Endothelial cell of umbilical vein (primary cell): ENCODE results near the gene RNF227. TPM values are rescaled to one million over a fixed set of nuclear protein-coding genes. Genes with fewer than 3 reads are reported as not detected.
"Not testable (repeated sequence)": the region's sequence is repeated elsewhere in the genome, so short reads cannot be mapped to it uniquely, and the experiment has no call there.

Experiments
- BruUV-seq: library from RNA; stranded (reverse); fragments of 400-500 nt; replicated peaks from 2 replicates; lab custom pipeline; 2021; lab: Mats Ljungman, UMichigan
- CTCF ChIA-PET: fragments of 300-600, 350-600 bp; sonication (Branson Sonifier 250); formaldehyde crosslinking; loops from one replicate; lab custom pipeline; 2021; ENCODE audit warnings: antibody characterized with exemption, inconsistent platforms; lab: Charles Lee
- POLR2A ChIA-PET: fragments of 300-600, 350-600 bp; sonication (Branson Sonifier 250); formaldehyde crosslinking; loops from one replicate; lab custom pipeline; 2021; ENCODE audit warnings: antibody characterized with exemption, inconsistent platforms; lab: Charles Lee
- DNase-seq: peaks from one replicate; pipeline ENCODE4 v3.0.0-alpha.2; 2011; ENCODE audit warnings: low read depth, low spot score
- FAIRE-seq: peaks from 2 replicates; lab custom pipeline; 2011; peaks lifted over from hg19 to GRCh38; lab: Jason Lieb, UNC
- H2AFZ ChIP-seq: 2 replicates; pipeline ENCODE4 v1.6.0; 2012; ENCODE audit warnings: low read depth, low read length, control low read depth, inconsistent platforms
- H3K27ac ChIP-seq: 2 replicates; pipeline ENCODE4 v1.5.1; 2011; ENCODE audit warnings: low read depth, mild to moderate bottlenecking, control low read depth, low read length, moderate library complexity; ENCODE audit not compliant: insufficient read depth
- H3K27me3 ChIP-seq, 2 experiments: 2 replicates each; pipeline versions ENCODE4 v1.6.0 to v1.6.1; 2011; ENCODE audit warnings: low read length in 2 of 2, mixed read lengths in 1 of 2; ENCODE audit not compliant: control insufficient read depth in 2 of 2, insufficient read depth in 2 of 2
- H3K36me3 ChIP-seq, 2 experiments: 2 replicates in 1 of 2; 3 replicates in 1 of 2; pipeline ENCODE4 v1.5.1; 2011; ENCODE audit warnings: low read length in 2 of 2, mild to moderate bottlenecking in 1 of 2, moderate library complexity in 1 of 2; ENCODE audit not compliant: control insufficient read depth in 2 of 2, insufficient read depth in 2 of 2; ENCODE audit errors: extremely low read depth in 1 of 2
- H3K4me1 ChIP-seq: 3 replicates; pipeline ENCODE4 v1.5.1; 2011; ENCODE audit warnings: mild to moderate bottlenecking, low read length; ENCODE audit not compliant: control insufficient read depth, insufficient read depth; ENCODE audit errors: extremely low read depth
- H3K4me2 ChIP-seq: 2 replicates; pipeline ENCODE4 v1.6.1; 2011; ENCODE audit warnings: low read length, control low read depth, mixed read lengths; ENCODE audit not compliant: insufficient read depth
- H3K4me3 ChIP-seq, 3 experiments: fragments of 200-600 bp in 1 of 3; sonication (generic), shearing (Covaris generic) in 1 of 3; replicated peaks in 1 of 3; 2 replicates each; pipeline ENCODE4 v1.5.1; 2011 to 2016; ENCODE audit warnings: control low read depth in 3 of 3, low read length in 3 of 3, mild to moderate bottlenecking in 2 of 3, inconsistent platforms in 1 of 3, low read depth in 1 of 3, moderate library complexity in 1 of 3; ENCODE audit not compliant: insufficient read depth in 1 of 3
- H3K79me2 ChIP-seq: 2 replicates; pipeline ENCODE4 v1.6.0; 2012; ENCODE audit warnings: low read length, inconsistent platforms; ENCODE audit not compliant: control insufficient read depth, insufficient read depth
- H3K9ac ChIP-seq: replicated peaks from 2 replicates; pipeline ENCODE3; 2011; ENCODE audit warnings: low read length, control low read depth; ENCODE audit not compliant: insufficient read depth; ENCODE audit errors: extremely low read depth
- H3K9me1 ChIP-seq: replicated peaks from 3 replicates; pipeline ENCODE4 v1.6.0; 2011; ENCODE audit warnings: mild to moderate bottlenecking, low read length; ENCODE audit not compliant: control insufficient read depth, insufficient read depth; ENCODE audit errors: extremely low read depth
- H3K9me3 ChIP-seq: replicated peaks from 2 replicates; pipeline ENCODE4 v1.5.1; 2012; ENCODE audit warnings: low read length, inconsistent platforms; ENCODE audit not compliant: control insufficient read depth, insufficient read depth
- H4K20me1 ChIP-seq: replicated peaks from 2 replicates; pipeline ENCODE3; 2011; ENCODE audit warnings: mild to moderate bottlenecking, low read length; ENCODE audit not compliant: control insufficient read depth, insufficient read depth; ENCODE audit errors: extremely low read depth
- JUN ChIP-seq: IDR thresholded peaks from 2 replicates; pipeline ENCODE4 v1.6.1; 2011; ENCODE audit warnings: borderline replicate concordance, low read depth; ENCODE audit not compliant: insufficient read length, insufficient read depth
- MYC ChIP-seq: IDR thresholded peaks from one replicate; pipeline ENCODE4 v1.6.1; 2011; ENCODE audit warnings: mild to moderate bottlenecking, low read depth, low read length
- dilution Hi-C: fragments of 300-500 bp; cut with MboI; formaldehyde crosslinking; loops from one replicate; pipeline ENCODE4 v1.15.0; 2019; ENCODE audit warnings: low sequenced_read_pairs; ENCODE audit not compliant: extremely low pct_ligation_motif_present
- intact Hi-C: fragments of 100-400 bp; cut with micrococcal nuclease; formaldehyde crosslinking; loops from one replicate; pipeline ENCODE4 v1.10.0; 2022
- polyA plus RNA-seq, 4 experiments: library from polyadenylated mRNA; depleted of rRNA in 3 of 4; stranded (reverse) in 3 of 4; unstranded in 1 of 4; fragments of >200 nt; gene quantifications; 2 replicates each; pipeline versions ENCODE4 v1.2.1 to v1.2.3, GENCODE V29; 2011 to 2012; ENCODE audit warnings: missing spikeins in 1 of 4
- total RNA-seq: library from RNA; stranded (reverse); gene quantifications from 2 replicates; pipeline ENCODE4 v1.2.3, GENCODE V29; 2021

RNF227 gene
- total and polyA plus RNA-seq, 2 donors (not counting 3 experiments of a cell fraction or from before 2014, with no cell fraction given) = 0.58 to 0.76 TPM

- no peak for FAIRE-seq
- Histone ChIP-seq H3K4me2 (no peak overlapping the region), H3K36me3 (no peaks in the 10 kb centered on the region), H3K27ac (no peak overlapping the region), H3K9ac (no peak overlapping the region), H3K27me3 (peaks cover 0 to 2% of the 10 kb centered on the region in 2 experiments), H3K4me1 (no peaks in the 10 kb centered on the region), H3K4me3 (no peak overlapping the region), H3K9me3 (no peaks in the 10 kb centered on the region), H3K79me2 (no peaks in the 10 kb centered on the region), H2AFZ (no peak overlapping the region), H4K20me1 (no peaks in the 10 kb centered on the region), H3K9me1 (no peaks in the 10 kb centered on the region)
- CTCF ChIA-PET = interaction anchor here (0.7 to 1.7 kb wide), 6 partner anchors 10 to 86 kb away, joined by 3 to 4 read pairs (median 4); no protein-coding TSS in a partner anchor
- DNase-seq = no peak
- dilution Hi-C loops (no loop called here), intact Hi-C loops (no loop called here)
- TF ChIP-seq JUN (no peak), MYC (no peak)
- BruUV-seq = no TSS peak
- POLR2A ChIA-PET = interaction anchor here (0.6 to 0.7 kb wide), 2 partner anchors 22 to 152 kb away, joined by 3 to 5 read pairs; no protein-coding TSS in a partner anchor
Observed at GRCh38 chr17:7955414-7956227, 39.5 kb upstream of the RNF227 start.

- DNase-seq, H3K79me2 ChIP-seq, intact Hi-C loops, H3K27me3 ChIP-seq, POLR2A ChIA-PET, H3K9ac ChIP-seq, H3K9me1 ChIP-seq, H4K20me1 ChIP-seq, H2AFZ ChIP-seq, dilution Hi-C loops, H3K36me3 ChIP-seq, FAIRE-seq, H3K4me2 ChIP-seq, H3K4me3 ChIP-seq, BruUV-seq, H3K27ac ChIP-seq, H3K4me1 ChIP-seq, H3K9me3 ChIP-seq: not testable (repeated sequence)
- CTCF ChIA-PET = interaction anchor here (1.3 to 1.8 kb wide), 2 partner anchors 9 to 20 kb away, joined by 3 to 5 read pairs; no protein-coding TSS in a partner anchor
Observed at GRCh38 chr17:7953266-7953665, 37.2 kb upstream of the RNF227 start.
